ENCODE data around the gene ZNF750. TPM values are rescaled to one million over a fixed set of nuclear protein-coding genes. Genes with fewer than 3 reads are reported as not detected.
"Not testable (repeated sequence)": the region's sequence is repeated elsewhere in the genome, so short reads cannot be mapped to it uniquely, and the experiment has no call there.

The ZNF750 gene
- total RNA-seq, 1 experiment from 2014 or later = not detected

DNA sequence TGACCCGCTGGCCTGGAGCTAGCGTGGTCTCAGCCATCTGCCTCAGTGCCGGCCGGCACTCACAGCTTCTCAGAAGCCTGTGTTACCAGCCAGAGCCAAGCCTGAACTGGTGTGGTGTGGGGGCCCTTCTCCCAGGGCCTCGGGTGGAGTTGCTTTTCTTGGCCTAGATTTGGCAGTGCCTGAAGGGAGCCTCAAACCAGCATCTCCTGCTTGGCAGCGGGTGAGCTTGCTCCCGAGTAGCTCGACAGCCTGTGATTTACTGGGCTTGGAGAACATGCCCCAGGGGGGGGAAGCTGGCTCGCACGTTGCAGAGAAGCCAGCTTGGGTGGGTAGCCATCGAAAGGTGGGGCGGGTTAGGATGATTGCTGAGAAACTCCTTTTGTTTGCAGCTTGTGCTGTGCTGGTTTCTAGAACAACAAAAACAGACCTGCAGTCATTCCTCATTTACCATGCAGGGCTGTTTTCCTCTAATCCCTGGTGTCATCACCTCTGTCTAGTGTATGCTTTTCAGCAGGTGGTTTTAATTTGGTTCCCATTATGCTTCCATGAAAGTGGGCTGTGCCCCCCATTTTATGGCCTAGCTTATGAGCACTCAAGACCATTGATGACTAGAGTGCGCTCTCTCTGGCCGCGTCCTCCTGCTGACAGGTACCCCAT, 45.7 kb downstream of the ZNF750 start:
- DNase-seq (ENCODE audit: low read depth) = no peak

DNA sequence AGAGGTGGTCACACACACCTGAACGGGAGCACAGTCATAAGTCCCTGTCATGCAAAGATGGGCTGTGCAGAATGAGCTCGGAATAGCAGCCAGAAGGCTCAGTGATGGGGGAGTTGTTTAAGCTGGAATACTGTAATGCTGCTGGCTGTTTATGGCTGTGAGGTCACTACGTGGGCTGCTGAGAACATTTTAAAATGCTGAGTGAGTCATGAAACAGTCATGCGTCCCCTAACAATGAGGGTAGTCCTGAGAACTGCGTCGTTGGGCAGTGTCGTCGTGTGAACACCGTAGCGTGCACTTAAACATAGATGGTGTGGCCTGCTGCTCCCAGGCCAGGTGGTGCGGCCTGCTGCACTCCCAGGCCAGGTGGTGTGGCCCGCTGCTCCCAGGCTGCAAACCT, 48.3 kb downstream of the ZNF750 start:
- DNase-seq (ENCODE audit: low read depth) = peak; percentile 89

DNA sequence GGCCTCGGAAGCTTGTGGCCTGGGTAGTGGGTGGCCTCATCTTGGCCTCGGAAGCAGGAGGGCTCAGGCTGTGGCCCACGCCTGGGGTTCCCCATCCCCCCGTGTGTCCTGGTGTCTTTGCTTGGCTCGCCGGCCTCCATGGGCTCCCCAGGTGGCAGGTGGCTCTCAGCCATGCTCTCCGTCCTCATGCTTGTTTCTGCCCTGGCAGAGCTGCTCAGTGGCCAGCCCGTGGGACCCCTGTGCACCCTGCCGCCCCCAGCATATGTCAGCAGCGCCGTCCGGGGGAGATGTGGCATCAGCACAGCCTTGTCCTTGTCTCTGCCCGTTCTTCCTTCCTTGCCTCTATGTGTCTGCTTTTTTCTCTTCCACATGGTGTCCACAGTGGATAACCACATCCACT, 49.4 kb downstream of the ZNF750 start:
- no peak for DNase-seq (ENCODE audit: low read depth)

- DNase-seq (ENCODE audit: low read depth) = no peak
These were observed 50.0 kb downstream of the ZNF750 start for GRCh38 chr17:82789806-82790205.

DNA sequence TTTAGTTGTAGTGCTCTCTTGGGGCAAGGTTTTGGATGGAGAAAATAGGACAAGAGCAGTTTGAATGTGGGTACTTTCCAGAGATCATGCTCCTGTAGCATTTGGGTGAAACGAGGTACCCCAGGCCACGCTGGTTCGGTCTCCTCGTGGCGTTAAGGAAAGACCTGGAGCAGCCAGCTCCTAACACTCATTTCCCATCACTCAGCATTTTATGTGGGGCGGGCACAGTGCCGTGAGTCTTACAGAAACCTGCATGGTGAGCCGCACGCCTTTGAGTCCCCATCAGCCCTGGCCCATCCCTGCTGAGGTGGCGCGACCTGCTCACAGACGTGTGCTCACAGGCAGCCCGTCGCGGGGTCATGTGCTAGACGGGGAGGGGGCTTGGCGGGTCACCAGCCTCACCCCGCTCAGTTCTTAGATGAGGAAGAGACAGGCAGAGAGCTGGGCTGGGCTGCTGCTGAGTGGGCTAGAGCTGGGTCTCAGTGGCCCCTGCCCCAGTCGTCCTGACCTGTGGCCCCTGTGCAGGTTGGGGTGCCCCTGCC, 50.7 kb downstream of the ZNF750 start:
- DNase-seq (ENCODE audit: low read depth) = no peak

- DNase-seq (ENCODE audit: low read depth) = no peak
These were observed 51.4 kb downstream of the ZNF750 start for GRCh38 chr17:82788206-82789001.

DNA sequence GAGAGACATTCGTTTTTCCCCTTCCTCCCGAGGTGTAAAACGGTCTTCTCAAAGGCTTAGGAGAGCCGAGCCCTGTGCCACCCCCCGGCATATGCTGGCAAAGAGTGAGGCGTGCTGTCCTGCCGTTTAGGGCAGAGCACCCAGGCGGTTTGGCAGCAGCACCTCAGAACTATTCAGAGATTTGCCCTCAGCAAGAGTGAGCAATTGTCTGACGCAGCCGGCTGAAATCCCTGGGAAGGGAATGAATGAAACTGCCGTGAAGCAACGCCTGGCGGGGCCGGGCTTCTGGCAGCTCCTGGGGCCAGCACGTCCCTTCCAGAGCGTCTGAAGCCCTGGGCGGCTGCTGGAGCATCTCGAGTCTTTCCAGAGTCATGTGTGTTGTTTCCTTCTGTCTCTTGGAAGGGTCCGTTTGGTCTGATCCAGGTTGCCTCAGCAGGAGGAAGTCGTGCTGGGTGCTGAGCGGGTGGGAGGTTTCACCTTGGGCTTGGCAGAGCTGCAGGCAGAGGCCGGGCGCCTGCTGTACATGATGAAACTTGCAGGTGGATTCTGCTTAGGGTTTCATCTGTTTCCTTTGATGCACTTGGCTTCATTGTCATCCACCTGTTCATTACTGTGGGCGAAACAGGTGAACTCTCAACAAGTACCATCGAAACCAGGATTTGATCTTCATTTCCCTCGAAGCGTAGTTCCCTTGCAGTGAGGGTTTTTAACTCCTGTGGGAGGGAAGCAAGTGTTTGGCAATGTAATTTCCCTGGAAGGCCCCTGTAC, 52.6 kb downstream of the ZNF750 start:
- peak; percentile 25 for DNase-seq (ENCODE audit: low read depth)

DNA sequence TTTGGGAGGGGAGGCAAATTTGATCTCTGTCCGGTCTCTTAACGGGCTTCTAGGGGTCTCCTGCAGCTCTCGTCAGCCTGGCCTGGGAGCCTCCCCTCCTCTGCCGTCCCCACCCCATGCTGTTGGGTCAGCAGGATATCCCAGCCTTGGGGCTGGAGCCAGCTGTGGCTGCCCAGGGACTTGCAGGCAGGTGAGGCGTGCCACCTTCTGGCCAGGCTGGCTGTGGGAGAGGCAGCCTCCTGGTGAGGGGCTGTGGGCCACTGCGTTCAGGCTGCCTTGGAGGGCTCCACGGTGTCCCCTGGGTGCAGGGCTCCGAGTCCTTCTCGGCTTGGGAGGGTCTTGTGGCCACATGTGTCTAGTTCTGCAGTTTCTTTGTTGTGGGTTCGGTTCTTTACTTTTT, 53.4 kb downstream of the ZNF750 start:
- no peak for DNase-seq (ENCODE audit: low read depth)

DNA sequence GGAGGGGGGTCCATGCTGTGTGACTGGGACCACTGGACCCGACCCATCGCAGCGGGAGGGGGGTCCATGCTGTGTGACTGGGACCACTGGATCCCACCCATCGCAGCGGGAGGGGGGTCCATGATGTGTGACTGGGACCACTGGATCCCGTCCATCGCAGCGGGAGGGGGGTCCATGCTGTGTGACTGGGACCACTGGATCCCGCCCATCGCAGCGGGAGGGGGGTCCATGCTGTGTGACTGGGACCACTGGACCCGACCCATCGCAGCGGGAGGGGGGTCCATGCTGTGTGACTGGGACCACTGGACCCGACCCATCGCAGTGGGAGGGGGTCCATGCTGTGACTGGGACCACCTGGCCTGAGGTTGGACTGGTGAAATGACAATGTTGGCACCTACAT, 54.2 kb downstream of the ZNF750 start:
- not testable (repeated sequence) for DNase-seq (ENCODE audit: low read depth)

DNA sequence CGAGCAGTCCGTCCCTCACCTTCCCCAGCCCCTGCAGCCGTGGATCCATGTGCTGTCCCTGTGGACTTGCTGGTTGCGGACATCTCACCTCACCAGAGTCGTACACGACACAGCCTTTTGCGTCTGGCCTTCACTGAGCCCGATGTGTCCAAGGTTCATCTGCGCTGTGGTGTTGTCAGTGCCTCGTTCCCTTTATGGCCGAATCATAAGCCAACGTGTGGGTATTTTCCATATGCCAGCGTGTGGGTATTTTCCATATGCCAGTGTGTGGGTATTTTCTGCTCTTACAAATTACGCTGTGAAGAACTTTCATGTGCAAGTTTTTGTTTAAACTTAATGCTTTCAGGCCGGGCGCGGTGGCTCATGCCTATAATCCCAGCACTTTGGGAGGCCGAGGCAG, 56.3 kb downstream of the ZNF750 start:
- DNase-seq (ENCODE audit: low read depth) = no peak

GRCh38 chr17:82782657-82783207, 57.1 kb downstream of the ZNF750 start:
- DNase-seq (ENCODE audit: low read depth) = no peak

- peak; percentile 57 for DNase-seq (ENCODE audit: low read depth)
These were observed 57.9 kb downstream of the ZNF750 start for GRCh38 chr17:82781894-82782274.

DNA sequence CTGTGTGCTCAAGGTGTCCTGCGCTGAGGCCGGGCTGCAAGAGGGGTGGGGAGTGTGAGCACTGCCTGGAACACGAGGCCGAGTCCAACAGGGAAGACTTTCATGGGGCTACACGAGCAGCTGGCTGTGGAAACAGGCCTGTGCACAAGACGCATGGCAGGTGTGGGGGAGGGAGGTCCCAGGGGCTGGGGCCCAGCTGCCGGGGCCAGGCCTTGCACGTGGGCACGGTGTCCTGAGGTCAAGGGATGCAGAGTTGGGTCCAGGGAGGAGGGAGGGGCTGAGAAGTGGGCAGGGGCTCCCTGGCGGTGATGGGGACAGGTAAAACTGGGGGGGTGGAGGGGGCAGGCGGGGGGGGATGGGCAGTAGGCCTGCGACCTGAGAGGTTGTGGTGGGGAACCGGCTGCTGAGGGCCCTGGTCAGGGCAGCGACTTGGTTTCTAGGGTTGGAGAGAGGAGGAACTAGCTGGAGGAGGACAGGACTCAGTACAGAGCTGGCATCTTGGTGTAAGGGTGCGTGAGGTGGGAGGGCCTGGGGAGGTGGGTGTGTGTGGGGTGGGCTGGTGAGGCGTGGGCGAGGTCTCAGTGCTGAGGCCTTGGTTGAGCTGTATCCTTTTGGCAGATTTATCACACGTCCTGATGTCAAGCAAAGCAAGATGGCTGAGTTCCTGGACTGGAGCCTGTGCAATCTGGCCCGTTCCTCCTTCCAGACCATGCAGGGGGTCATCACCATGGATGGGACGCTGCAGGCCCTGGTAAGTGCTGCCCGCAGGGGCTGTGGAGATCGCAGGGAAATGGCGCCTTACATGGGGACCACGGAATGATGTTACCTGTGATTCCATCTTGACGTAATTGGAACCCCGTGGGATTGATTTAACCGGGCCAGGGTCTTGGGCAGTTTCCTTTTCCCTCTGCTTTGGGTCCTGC, 58.6 kb downstream of the ZNF750 start:
- DNase-seq (ENCODE audit: low read depth) = no peak

- DNase-seq (ENCODE audit: low read depth) = no peak
These were observed 59.6 kb downstream of the ZNF750 start for GRCh38 chr17:82780195-82780594.

- DNase-seq (ENCODE audit: low read depth) = no peak
These were observed 60.3 kb downstream of the ZNF750 start for GRCh38 chr17:82779541-82779940.

Other genes with a start within 250 kb of the ZNF750 start
- 68.1 and 97.9 TPM in 2 replicates for gene WDR45B, start 191.6 kb downstream of the ZNF750 start, total RNA-seq (2014; rRNA removed; shearing (Covaris generic))
- gene RAB40B, start 141.3 kb downstream of the ZNF750 start, total RNA-seq (2014; rRNA removed; shearing (Covaris generic)) = 4.3 and 8.9 TPM in 2 replicates
- 27.4 and 32.8 TPM in 2 replicates for gene FN3KRP, start 123.3 kb downstream of the ZNF750 start, total RNA-seq (2014; rRNA removed; shearing (Covaris generic))
- gene FN3K, start 104.4 kb downstream of the ZNF750 start, total RNA-seq (2014; rRNA removed; shearing (Covaris generic)) = 0.64 TPM in 1 of 2 replicates, not detected in the other
- 13.4 and 24.7 TPM in 2 replicates for gene TBCD, start 88.0 kb downstream of the ZNF750 start, total RNA-seq (2014; rRNA removed; shearing (Covaris generic))
- gene METRNL, start 239.6 kb upstream of the ZNF750 start, total RNA-seq (2014; rRNA removed; shearing (Covaris generic)) = 37.6 and 42.7 TPM in 2 replicates